K562 (cell line): ENCODE results near the gene SPNS1. TPM values are rescaled to one million over a fixed set of nuclear protein-coding genes. Genes with fewer than 3 reads are reported as not detected.

Experiments used
- ARHGAP35 ChIP-seq: fragments of 450-650 bp; IDR thresholded peaks from 2 replicates; pipeline ENCODE4 v1.6.1; 2018; ENCODE audit not compliant: partially characterized antibody
- ARID2 ChIP-seq: fragments of 450-650 bp; IDR thresholded peaks from 2 replicates; pipeline ENCODE4 v1.6.1; 2017; ENCODE audit warnings: antibody characterized with exemption, mild to moderate bottlenecking
- BDP1 ChIP-seq: IDR thresholded peaks from 3 replicates; pipeline ENCODE4 v1.6.1; 2011; ENCODE audit not compliant: insufficient read length, insufficient read depth
- HMG20A ChIP-seq: fragments of 450-650 bp; formaldehyde crosslinking; conservative IDR thresholded peaks from 2 replicates; pipeline ENCODE4 v1.4.0; 2020; ENCODE audit warnings: mild to moderate bottlenecking, mixed read lengths
- REST ChIP-seq, 2 experiments: fragments of 450-650 bp; formaldehyde crosslinking in 1 of 2; IDR thresholded peaks; 2 replicates each; pipeline versions ENCODE4 v1.4.0 to v1.6.1; 2014 to 2020; ENCODE audit warnings: mild to moderate bottlenecking in 2 of 2, borderline replicate concordance in 1 of 2, low read depth in 1 of 2
- polyA plus RNA-seq, 8 experiments: library from polyadenylated mRNA; depleted of rRNA in 4 of 8; stranded (reverse) in 5 of 8; unstranded in 3 of 8; fragments of >200 nt; fragmentation: Nextera tagmentation in 2 of 8; fragmentation: Illumina TruSeq in 1 of 8; extraction: Ambion mirVana in 2 of 8; extraction: Trizol in 1 of 8; gene quantifications; 2 replicates each; pipeline versions ENCODE4 v1.2.1 to v1.2.3, GENCODE V29; 2011 to 2014; ENCODE audit warnings: inconsistent platforms in 1 of 8, missing spikeins in 1 of 8
- total RNA-seq, 7 experiments: library from RNA; depleted of rRNA in 6 of 7; stranded (reverse); fragments of >200 nt in 6 of 7; fragmentation: Illumina TruSeq in 2 of 7; extraction: Trizol in 2 of 7; gene quantifications; 2 replicates each; pipeline versions ENCODE4 v1.2.1 to v1.2.3, GENCODE V29; 2011 to 2021; ENCODE audit warnings: low replicate concordance in 1 of 7
- TF ChIP-seq, protein P1 (sequence below), 2 experiments: fragments of 450-650 bp in 1 of 2; sonication (generic) in 1 of 2; formaldehyde crosslinking in 1 of 2; IDR thresholded peaks; 2 replicates each; pipeline versions ENCODE4 v1.7.1 to v1.9.0; 2016 to 2022; ENCODE audit warnings: inconsistent platforms in 1 of 2, mild to moderate bottlenecking in 1 of 2, missing genetic modification reagents in 1 of 2
- TF ChIP-seq, protein P2 (sequence below): fragments of 450-650 bp; IDR thresholded peaks from 2 replicates; pipeline ENCODE4 v1.6.1; 2014; ENCODE audit warnings: low read depth, mild to moderate bottlenecking, moderate library complexity, borderline replicate concordance

Gene SPNS1
- total and polyA plus RNA-seq, 9 of the 15 experiments (the other 6 are each of a cell fraction or from before 2014, with no cell fraction given): 0.58 to 64.9 (median 13.7) TPM

GRCh38 chr16:28950648-28951409 is 23.7 kb upstream of the SPNS1 start, which contains the start of gene NFATC2IP (continued):
- TF ChIP-seq HMG20A (CRISPR knock-in tag) (no peak), REST (IDR thresholded peaks at IDR 0.05; ENCODE audit: borderline replicate concordance) (no peak), REST (CRISPR knock-in tag; IDR thresholded peaks at IDR 0.05; ENCODE audit: low read depth) (no peak), ARHGAP35 (no peak), ARID2 (no peak), BDP1 (no peak)
- TF ChIP-seq, protein P1, sequence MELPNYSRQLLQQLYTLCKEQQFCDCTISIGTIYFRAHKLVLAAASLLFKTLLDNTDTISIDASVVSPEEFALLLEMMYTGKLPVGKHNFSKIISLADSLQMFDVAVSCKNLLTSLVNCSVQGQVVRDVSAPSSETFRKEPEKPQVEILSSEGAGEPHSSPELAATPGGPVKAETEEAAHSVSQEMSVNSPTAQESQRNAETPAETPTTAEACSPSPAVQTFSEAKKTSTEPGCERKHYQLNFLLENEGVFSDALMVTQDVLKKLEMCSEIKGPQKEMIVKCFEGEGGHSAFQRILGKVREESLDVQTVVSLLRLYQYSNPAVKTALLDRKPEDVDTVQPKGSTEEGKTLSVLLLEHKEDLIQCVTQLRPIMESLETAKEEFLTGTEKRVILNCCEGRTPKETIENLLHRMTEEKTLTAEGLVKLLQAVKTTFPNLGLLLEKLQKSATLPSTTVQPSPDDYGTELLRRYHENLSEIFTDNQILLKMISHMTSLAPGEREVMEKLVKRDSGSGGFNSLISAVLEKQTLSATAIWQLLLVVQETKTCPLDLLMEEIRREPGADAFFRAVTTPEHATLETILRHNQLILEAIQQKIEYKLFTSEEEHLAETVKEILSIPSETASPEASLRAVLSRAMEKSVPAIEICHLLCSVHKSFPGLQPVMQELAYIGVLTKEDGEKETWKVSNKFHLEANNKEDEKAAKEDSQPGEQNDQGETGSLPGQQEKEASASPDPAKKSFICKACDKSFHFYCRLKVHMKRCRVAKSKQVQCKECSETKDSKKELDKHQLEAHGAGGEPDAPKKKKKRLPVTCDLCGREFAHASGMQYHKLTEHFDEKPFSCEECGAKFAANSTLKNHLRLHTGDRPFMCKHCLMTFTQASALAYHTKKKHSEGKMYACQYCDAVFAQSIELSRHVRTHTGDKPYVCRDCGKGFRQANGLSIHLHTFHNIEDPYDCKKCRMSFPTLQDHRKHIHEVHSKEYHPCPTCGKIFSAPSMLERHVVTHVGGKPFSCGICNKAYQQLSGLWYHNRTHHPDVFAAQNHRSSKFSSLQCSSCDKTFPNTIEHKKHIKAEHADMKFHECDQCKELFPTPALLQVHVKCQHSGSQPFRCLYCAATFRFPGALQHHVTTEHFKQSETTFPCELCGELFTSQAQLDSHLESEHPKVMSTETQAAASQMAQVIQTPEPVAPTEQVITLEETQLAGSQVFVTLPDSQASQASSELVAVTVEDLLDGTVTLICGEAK (IDR thresholded peaks at IDR 0.05): peak; percentile 94
- TF ChIP-seq, protein P1 (CRISPR knock-in tag; IDR thresholded peaks at IDR 0.05): no peak
- TF ChIP-seq, protein P2, sequence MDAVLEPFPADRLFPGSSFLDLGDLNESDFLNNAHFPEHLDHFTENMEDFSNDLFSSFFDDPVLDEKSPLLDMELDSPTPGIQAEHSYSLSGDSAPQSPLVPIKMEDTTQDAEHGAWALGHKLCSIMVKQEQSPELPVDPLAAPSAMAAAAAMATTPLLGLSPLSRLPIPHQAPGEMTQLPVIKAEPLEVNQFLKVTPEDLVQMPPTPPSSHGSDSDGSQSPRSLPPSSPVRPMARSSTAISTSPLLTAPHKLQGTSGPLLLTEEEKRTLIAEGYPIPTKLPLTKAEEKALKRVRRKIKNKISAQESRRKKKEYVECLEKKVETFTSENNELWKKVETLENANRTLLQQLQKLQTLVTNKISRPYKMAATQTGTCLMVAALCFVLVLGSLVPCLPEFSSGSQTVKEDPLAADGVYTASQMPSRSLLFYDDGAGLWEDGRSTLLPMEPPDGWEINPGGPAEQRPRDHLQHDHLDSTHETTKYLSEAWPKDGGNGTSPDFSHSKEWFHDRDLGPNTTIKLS: peak; percentile 69; the same call in 1 of the 2 replicates
